Erythroblast (primary cell): Measurements from ENCODE around the gene ALAS1.

Experiments
- GATA1 ChIP-seq: IDR thresholded peaks from 2 replicates; pipeline ENCODE4 v1.6.1; 2011; ENCODE audit warnings: low read depth, mild to moderate bottlenecking, control low read depth, low read length, moderate library complexity
- POLR2A ChIP-seq: IDR thresholded peaks from 2 replicates; pipeline ENCODE4 v1.6.1; 2011; ENCODE audit warnings: mild to moderate bottlenecking, low read length

DNA sequence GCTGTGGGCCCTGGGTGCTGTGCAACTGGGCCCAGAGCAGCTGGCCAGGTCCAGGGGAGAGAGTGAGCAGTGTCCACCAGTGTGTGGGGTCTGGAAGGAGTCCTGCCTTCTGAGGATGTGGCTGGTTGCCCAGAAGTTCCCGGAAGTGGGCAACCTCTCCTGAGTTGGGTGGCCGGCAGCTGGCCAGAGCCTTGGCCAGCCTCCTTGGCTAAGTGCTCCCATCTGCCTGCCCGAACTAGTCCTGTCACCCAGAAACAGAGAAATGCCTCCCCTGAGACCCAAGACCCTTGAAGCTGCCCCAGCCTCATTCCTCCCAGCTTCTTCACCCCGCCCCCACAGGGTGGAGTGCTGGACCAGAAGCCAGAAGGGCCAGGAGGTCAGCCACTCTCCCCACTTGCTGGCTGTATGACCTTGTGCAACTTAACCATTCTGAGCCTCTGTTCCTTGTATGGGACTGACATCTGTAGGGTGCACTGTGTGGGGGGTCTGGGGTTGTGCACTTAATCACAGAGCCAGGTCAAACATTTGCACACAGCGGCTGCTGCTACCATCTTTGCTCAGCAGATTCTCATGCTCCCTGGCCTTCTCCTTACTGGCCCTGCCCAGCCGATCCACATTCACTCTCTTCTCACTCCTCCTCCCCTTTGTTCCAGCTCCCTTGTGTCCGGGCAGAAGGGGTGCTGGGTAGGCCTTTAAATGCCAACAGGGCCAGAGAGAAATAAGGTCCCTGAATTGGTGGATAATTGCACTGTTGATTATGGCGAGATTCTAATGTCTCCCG lies 7.5 kb upstream of the ALAS1 start:
- TF ChIP-seq POLR2A (no peak), GATA1 (no peak)
